K562 (cell line): ENCODE measurements around the gene ZNF462. TPM values are rescaled to one million over a fixed set of nuclear protein-coding genes. Genes with fewer than 3 reads are reported as not detected.

Experiments used
- ATAC-seq: fragments of 200-7000 bp; cut with Tn5 transposase; 3 replicates; pipeline ENCODE4 v1.9.1; 2020; ENCODE audit warnings: moderate library complexity
- BruUV-seq: library from RNA; stranded (reverse); fragments of 400-500 nt; replicated peaks from 2 replicates; lab custom pipeline; 2021; lab: Mats Ljungman, UMichigan
- CTCF ChIA-PET: fragments of 300-600 bp; formaldehyde crosslinking; extraction: SDS; loops from one replicate; lab custom pipeline; 2021; ENCODE audit warnings: low intra/inter-chr PET ratio; lab: Yijun Ruan, JAX
- POLR2A ChIA-PET: fragments of 300-600, 350-650 bp; sonication (Branson Sonifier 250); formaldehyde crosslinking; extraction: SDS; loops from one replicate; lab custom pipeline; 2021; ENCODE audit warnings: antibody characterized with exemption, inconsistent platforms; lab: Yijun Ruan, JAX
- DNase-seq, 4 experiments: peaks; one replicate each; pipeline versions ENCODE4 v3.0.0 to v3.0.0-alpha.2; 2011 to 2018; ENCODE audit warnings: low spot score in 3 of 4, mixed read lengths in 3 of 4; ENCODE audit errors: extremely low read depth in 1 of 4
- FAIRE-seq: peaks from 2 replicates; lab custom pipeline; 2011; peaks lifted over from hg19 to GRCh38; lab: Jason Lieb, UNC
- H2AFZ ChIP-seq: 2 replicates; pipeline ENCODE4 v1.6.0; 2011; ENCODE audit warnings: low read depth, low read length, control low read depth, inconsistent platforms
- H3K27ac ChIP-seq: fragments of 200-600 bp; 3 replicates; pipeline ENCODE4 v1.8.0; 2011; ENCODE audit warnings: low read depth, mild to moderate bottlenecking, control low read depth, inconsistent platforms, low read length, moderate library complexity, mixed read lengths; ENCODE audit errors: extremely low read depth
- H3K27me3 ChIP-seq, 2 experiments: fragments of 300-600 bp in 1 of 2; 2 replicates in 1 of 2; 3 replicates in 1 of 2; pipeline versions ENCODE4 v1.6.0 to v1.8.0; 2011; ENCODE audit warnings: inconsistent platforms in 2 of 2, low read length in 2 of 2, mild to moderate bottlenecking in 1 of 2, mixed read lengths in 1 of 2, moderate library complexity in 1 of 2; ENCODE audit not compliant: control insufficient read depth in 2 of 2, insufficient read depth in 2 of 2
- H3K36me3 ChIP-seq: fragments of 300-600 bp; 3 replicates; pipeline ENCODE4 v1.8.0; 2011; ENCODE audit warnings: mild to moderate bottlenecking, low read length, inconsistent platforms; ENCODE audit not compliant: control insufficient read depth, insufficient read depth
- H3K4me1 ChIP-seq, 2 experiments: fragments of 200-600 bp in 1 of 2; replicated peaks in 1 of 2; 2 replicates in 1 of 2; 3 replicates in 1 of 2; pipeline versions ENCODE4 v1.5.1 to v1.8.0; 2011; ENCODE audit warnings: inconsistent platforms in 2 of 2, low read length in 2 of 2, mild to moderate bottlenecking in 1 of 2, mixed read lengths in 1 of 2, moderate library complexity in 1 of 2; ENCODE audit not compliant: control insufficient read depth in 2 of 2, insufficient read depth in 2 of 2
- H3K4me2 ChIP-seq: 2 replicates; pipeline ENCODE4 v1.6.1; 2011; ENCODE audit warnings: low read length, control low read depth, inconsistent platforms, mixed read lengths; ENCODE audit not compliant: insufficient read depth
- H3K4me3 ChIP-seq: fragments of 200-600 bp; sonication (generic), shearing (Covaris generic); 2 replicates; pipeline ENCODE4 v1.5.1; 2016; ENCODE audit warnings: control low read depth, inconsistent platforms
- H3K79me2 ChIP-seq: fragments of 200-600 bp; 3 replicates; pipeline ENCODE4 v1.8.0; 2011; ENCODE audit warnings: low read length, inconsistent platforms; ENCODE audit not compliant: control insufficient read depth, insufficient read depth
- H3K9ac ChIP-seq, 2 experiments: 2 replicates each; pipeline versions ENCODE4 v1.6.0 to v1.6.1; 2011; ENCODE audit warnings: low read depth in 2 of 2, low read length in 2 of 2, control low read depth in 1 of 2, inconsistent platforms in 1 of 2, mild to moderate bottlenecking in 1 of 2, mixed read lengths in 1 of 2; ENCODE audit not compliant: insufficient read depth in 1 of 2
- H3K9me1 ChIP-seq: one replicate; pipeline ENCODE4 v1.6.0; 2011; ENCODE audit warnings: inconsistent platforms, mild to moderate bottlenecking, low read length, moderate library complexity; ENCODE audit not compliant: control insufficient read depth, insufficient read depth
- H3K9me3 ChIP-seq: replicated peaks from 2 replicates; pipeline ENCODE4 v1.5.1; 2011; ENCODE audit warnings: low read depth, low read length, inconsistent platforms; ENCODE audit not compliant: control insufficient read depth, insufficient read depth
- H4K20me1 ChIP-seq: replicated peaks from 2 replicates; pipeline ENCODE4 v1.6.1; 2011; ENCODE audit warnings: low read length, inconsistent platforms, mixed read lengths; ENCODE audit not compliant: control insufficient read depth, insufficient read depth
- BACH1 ChIP-seq: fragments of 200-800 bp; sonication (Bioruptor generic); IDR thresholded peaks from 2 replicates; pipeline ENCODE4 v1.6.1; 2016; ENCODE audit warnings: missing genetic modification characterization, missing compliant biosample characterization
- CBFA2T2 ChIP-seq: fragments of 450-650 bp; conservative IDR thresholded peaks from 2 replicates; pipeline ENCODE4 v1.6.1; 2017; ENCODE audit warnings: mild to moderate bottlenecking
- EWSR1 ChIP-seq: fragments of 450-650 bp; IDR thresholded peaks from 2 replicates; pipeline ENCODE4 v1.6.1; 2018; ENCODE audit warnings: borderline replicate concordance, mild to moderate bottlenecking, low read depth, moderate library complexity; ENCODE audit not compliant: partially characterized antibody
- GABPB1 ChIP-seq: sonication (generic); formaldehyde crosslinking; IDR thresholded peaks from 2 replicates; pipeline ENCODE4 v1.8.0; 2022; ENCODE audit warnings: mild to moderate bottlenecking, missing genetic modification reagents
- GABPB2 ChIP-seq: fragments of 250-450 bp; sonication (Bioruptor Pico); conservative IDR thresholded peaks from 2 replicates; pipeline ENCODE4 v1.5.1; 2021; ENCODE audit warnings: mild to moderate bottlenecking
- NEUROD1 ChIP-seq: fragments of 150-350 bp; IDR thresholded peaks from 2 replicates; pipeline ENCODE4 v1.6.1; 2014; ENCODE audit warnings: borderline replicate concordance, low read length, low read depth; ENCODE audit not compliant: partially characterized antibody
- PTTG1 ChIP-seq: fragments of 450-650 bp; IDR thresholded peaks from 2 replicates; pipeline ENCODE4 v1.6.1; 2016; ENCODE audit warnings: low read depth, mild to moderate bottlenecking, missing genetic modification characterization, missing compliant biosample characterization
- RAD51 ChIP-seq: fragments of 450-650 bp; IDR thresholded peaks from 2 replicates; pipeline ENCODE4 v1.7.1; 2016; ENCODE audit warnings: low read depth, mild to moderate bottlenecking, borderline replicate concordance
- XRCC3 ChIP-seq: fragments of 450-650 bp; IDR thresholded peaks from 2 replicates; pipeline ENCODE4 v1.6.1; 2017; ENCODE audit warnings: mild to moderate bottlenecking, moderate library complexity
- YY1 ChIP-seq, 3 experiments: IDR thresholded peaks; 2 replicates each; pipeline ENCODE4 v1.6.1; 2011; ENCODE audit warnings: low read length in 2 of 3, mild to moderate bottlenecking in 2 of 3, moderate library complexity in 2 of 3, borderline replicate concordance in 1 of 3, control low read depth in 1 of 3, low read depth in 1 of 3; ENCODE audit not compliant: insufficient read depth in 3 of 3, insufficient replicate concordance in 2 of 3, control insufficient read depth in 1 of 3, insufficient read length in 1 of 3; ENCODE audit errors: extremely low read depth in 1 of 3
- ZKSCAN1 ChIP-seq: fragments of 150-350 bp; IDR thresholded peaks from 2 replicates; pipeline ENCODE4 v1.6.1; 2016; ENCODE audit warnings: low read depth, low read length
- ZNF217 ChIP-seq: sonication (generic); formaldehyde crosslinking; IDR thresholded peaks from 2 replicates; pipeline ENCODE4 v1.8.0; 2022; ENCODE audit warnings: mild to moderate bottlenecking, missing genetic modification reagents
- ZNF263 ChIP-seq: sonication (generic); formaldehyde crosslinking; IDR thresholded peaks from 2 replicates; pipeline ENCODE4 v1.8.0; 2022; ENCODE audit warnings: mild to moderate bottlenecking, missing genetic modification reagents, borderline replicate concordance
- ZNF444 ChIP-seq: fragments of 250-450 bp; sonication (Bioruptor Pico); IDR thresholded peaks from 2 replicates; pipeline ENCODE4 v1.4.0; 2020; ENCODE audit warnings: mild to moderate bottlenecking, moderate library complexity
- WGBS: fragments of 100-300 bp; shearing (Covaris generic); methylation state at CpG from one replicate; pipeline ENCODE4 v1.1.6; 2016; ENCODE audit warnings: low coverage, mixed read lengths; ENCODE audit not compliant: insufficient coverage; ENCODE audit errors: missing lambda C conversion rate; 5-methylcytosine and 5-hydroxymethylcytosine counted together
- in situ Hi-C: fragments of 300-500 bp; cut with MboI; formaldehyde crosslinking; loops from 4 replicates; pipeline ENCODE4 v1.15.0; 2018; ENCODE audit warnings: inconsistent platforms, mixed read lengths
- intact Hi-C: fragments of 100-400 bp; cut with micrococcal nuclease; formaldehyde crosslinking; loops from 2 replicates; pipeline ENCODE4 v1.14.2; 2022
- polyA plus RNA-seq, 8 experiments: library from polyadenylated mRNA; depleted of rRNA in 4 of 8; stranded (reverse) in 5 of 8; unstranded in 3 of 8; fragments of >200 nt; fragmentation: Nextera tagmentation in 2 of 8; fragmentation: Illumina TruSeq in 1 of 8; extraction: Ambion mirVana in 2 of 8; extraction: Trizol in 1 of 8; gene quantifications; 2 replicates each; pipeline versions ENCODE4 v1.2.1 to v1.2.3, GENCODE V29; 2011 to 2014; ENCODE audit warnings: inconsistent platforms in 1 of 8, missing spikeins in 1 of 8
- total RNA-seq, 7 experiments: library from RNA; depleted of rRNA in 6 of 7; stranded (reverse); fragments of >200 nt in 6 of 7; fragmentation: Illumina TruSeq in 2 of 7; extraction: Trizol in 2 of 7; gene quantifications; 2 replicates each; pipeline versions ENCODE4 v1.2.1 to v1.2.3, GENCODE V29; 2011 to 2021; ENCODE audit warnings: low replicate concordance in 1 of 7

The ZNF462 gene
- total and polyA plus RNA-seq, 9 of the 15 experiments (the other 6 are each of a cell fraction or from before 2014, with no cell fraction given) = 0.20 TPM; not detected in 8

GRCh38 chr9:106941916-106942315 is 79.0 kb downstream of the ZNF462 start:
- Histone ChIP-seq H4K20me1 (no peaks in the 10 kb centered on the region), H3K27ac (no peak overlapping the region), H3K27me3 (no peaks in the 10 kb centered on the region), H3K4me3 (no peak overlapping the region), H3K9me3 (no peaks in the 10 kb centered on the region; the same call in 1 of the 2 replicates), H3K9ac (no peak overlapping the region), H3K4me1 (no peaks in the 10 kb centered on the region), H3K79me2 (no peaks in the 10 kb centered on the region), H3K9me1 (no peaks in the 10 kb centered on the region), H3K4me2 (no peak overlapping the region), H3K36me3 (no peaks in the 10 kb centered on the region), H2AFZ (no peak overlapping the region)
- DNase-seq = no peak
- WGBS = 0% methylated on average over 2 of the region's 2 CpGs
- ATAC-seq = no peak
- in situ Hi-C loops (no loop called here), intact Hi-C loops (loop anchor here (2.0 kb wide), 1 partner anchor 19 kb away; no protein-coding TSS in a partner anchor)
- FAIRE-seq = no peak
- TF ChIP-seq BACH1 = no peak
- no peak for TF ChIP-seq RAD51
- TF ChIP-seq ZNF263 (CRISPR knock-in tag) = no peak
- TF ChIP-seq YY1 (IDR thresholded peaks at IDR 0.05; ENCODE audit: borderline replicate concordance in 1 of 3, control insufficient read depth in 1 of 3, extremely low read depth in 1 of 3, insufficient read depth in 3 of 3, insufficient read length in 1 of 3, insufficient replicate concordance in 2 of 3, low read depth in 1 of 3, low read length in 2 of 3) = no peak
- no peak for TF ChIP-seq GABPB2 (CRISPR knock-in tag)
- TF ChIP-seq NEUROD1 = no peak
- TF ChIP-seq XRCC3 = no peak
- TF ChIP-seq PTTG1 (tag) = no peak
- TF ChIP-seq EWSR1 = no peak
- TF ChIP-seq ZNF444 (CRISPR knock-in tag) = no peak
- TF ChIP-seq ZKSCAN1 = no peak
- no peak for TF ChIP-seq GABPB1 (CRISPR knock-in tag)
- TF ChIP-seq CBFA2T2 = no peak
- no peak for TF ChIP-seq ZNF217 (CRISPR knock-in tag)
- no TSS peak for BruUV-seq
- ChIA-PET POLR2A (no interaction called here), CTCF (no interaction called here)
